SU-DHL-6 (cell line): ENCODE measurements around the gene POTEB3.
"Not testable (repeated sequence)": the region's sequence is repeated elsewhere in the genome, so short reads cannot be mapped to it uniquely, and the experiment has no call there.

Source experiments
- H2AFZ ChIP-seq: fragments of 200-600 bp; sonication (generic); 2 replicates; pipeline ENCODE4 v1.6.1; 2014; ENCODE audit warnings: low read depth, mild to moderate bottlenecking, moderate library complexity, mixed read lengths, antibody characterized with exemption, low read length; ENCODE audit not compliant: severe bottlenecking
- H3F3A ChIP-seq: fragments of 200-600 bp; shearing (Covaris generic); 2 replicates; pipeline ENCODE4 v1.6.0; 2016; ENCODE audit warnings: antibody characterized with exemption, mild to moderate bottlenecking; ENCODE audit not compliant: insufficient read depth
- H3K27ac ChIP-seq: fragments of 200-600 bp; sonication (generic); 2 replicates; pipeline ENCODE4 v1.5.1; 2016; ENCODE audit warnings: low read depth, mild to moderate bottlenecking, low read length, moderate library complexity, mixed read lengths
- H3K27me3 ChIP-seq: fragments of 200-600 bp; sonication (generic), shearing (Covaris generic); 2 replicates; pipeline ENCODE4 v1.6.0; 2014; ENCODE audit warnings: mild to moderate bottlenecking, low read length
- H3K36me3 ChIP-seq: fragments of 200-600 bp; sonication (generic); 2 replicates; pipeline ENCODE4 v1.6.1; 2014; ENCODE audit warnings: mild to moderate bottlenecking, low read length, mixed read lengths
- H3K4me2 ChIP-seq: fragments of 300-600, 200-600 bp; shearing (Covaris generic), sonication (generic); 2 replicates; pipeline ENCODE4 v1.6.0; 2014; ENCODE audit warnings: low read length, low read depth, mild to moderate bottlenecking; ENCODE audit not compliant: poor library complexity, severe bottlenecking
- H3K4me3 ChIP-seq: fragments of 200-600 bp; sonication (generic); 2 replicates; pipeline ENCODE4 v1.5.1; 2014; ENCODE audit warnings: antibody characterized with exemption, low read length, mild to moderate bottlenecking, mixed read lengths; ENCODE audit not compliant: insufficient read depth, poor library complexity, severe bottlenecking
- H3K79me2 ChIP-seq: fragments of 200-600 bp; sonication (generic); 2 replicates; pipeline ENCODE4 v1.6.1; 2014; ENCODE audit warnings: mild to moderate bottlenecking, low read length, moderate library complexity; ENCODE audit not compliant: insufficient read depth
- H3K9ac ChIP-seq: fragments of 200-600 bp; sonication (generic); 2 replicates; pipeline ENCODE4 v1.7.0; 2014; ENCODE audit warnings: mild to moderate bottlenecking, low read length
- H3K9me2 ChIP-seq: fragments of 200-600 bp; sonication (generic); replicated peaks from 2 replicates; pipeline ENCODE4 v1.6.1; 2014; ENCODE audit warnings: low read length; ENCODE audit not compliant: insufficient read depth
- H3K9me3 ChIP-seq: fragments of 200-600 bp; sonication (generic); 2 replicates; pipeline ENCODE4 v1.6.1; 2014; ENCODE audit warnings: low read length, mixed read lengths; ENCODE audit not compliant: insufficient read depth
- H4K20me1 ChIP-seq: fragments of 200-600 bp; sonication (generic); 2 replicates; pipeline ENCODE4 v1.6.1; 2014; ENCODE audit warnings: low read depth, mild to moderate bottlenecking, antibody characterized with exemption, low read length, moderate library complexity, mixed read lengths

Gene POTEB3

DNA sequence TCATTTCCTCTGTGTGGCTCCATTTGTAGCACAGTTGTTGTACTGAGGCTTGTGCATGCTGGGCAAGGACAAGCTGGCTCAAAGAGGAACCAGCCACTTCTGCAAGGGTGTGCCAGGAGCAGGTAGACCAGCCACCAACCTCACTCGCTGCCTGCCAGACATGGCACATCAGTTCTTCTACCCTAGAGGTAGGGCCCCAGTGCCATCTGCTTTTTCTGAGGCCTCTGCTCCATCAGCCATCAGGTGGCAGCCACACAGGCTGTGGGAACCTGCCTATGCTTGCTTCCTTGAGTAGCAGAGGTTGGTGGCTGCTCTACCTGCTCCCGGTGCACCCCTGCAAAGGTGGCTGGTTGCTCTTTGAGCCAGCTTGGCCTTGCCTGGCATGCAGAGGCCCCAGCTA, 42.6 kb downstream of the POTEB3 start:
- not testable (repeated sequence) for H3K4me2 ChIP-seq, H3F3A ChIP-seq, H4K20me1 ChIP-seq, H3K27me3 ChIP-seq, H3K4me3 ChIP-seq, H3K9ac ChIP-seq, H3K27ac ChIP-seq, H3K79me2 ChIP-seq, H3K36me3 ChIP-seq, H2AFZ ChIP-seq, H3K9me2 ChIP-seq, H3K9me3 ChIP-seq

DNA sequence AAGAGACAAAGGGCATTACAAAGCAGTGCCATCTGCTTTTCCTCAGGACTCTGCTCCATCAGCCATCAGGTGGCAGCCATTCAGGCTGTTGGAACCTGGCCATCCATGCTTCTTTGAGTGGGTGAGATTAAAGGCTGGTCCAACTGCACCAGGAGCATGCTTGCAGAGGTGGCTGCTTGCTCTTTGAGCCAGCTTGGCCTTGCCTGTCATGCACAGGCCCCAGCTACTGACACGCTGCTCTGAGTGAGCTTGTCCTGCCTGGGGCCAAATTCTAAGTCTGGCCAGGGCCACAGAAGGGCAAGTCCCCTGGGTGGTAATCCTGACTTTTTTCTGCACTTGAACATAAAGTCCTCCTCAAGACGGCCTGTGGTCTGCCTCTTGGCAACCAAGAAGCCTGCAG, 43.1 kb downstream of the POTEB3 start:
- not testable (repeated sequence) for H3K4me2 ChIP-seq, H3K36me3 ChIP-seq, H3K9me3 ChIP-seq, H3K79me2 ChIP-seq, H3K9ac ChIP-seq, H3K27me3 ChIP-seq, H4K20me1 ChIP-seq, H3F3A ChIP-seq, H2AFZ ChIP-seq, H3K27ac ChIP-seq, H3K9me2 ChIP-seq, H3K4me3 ChIP-seq

DNA sequence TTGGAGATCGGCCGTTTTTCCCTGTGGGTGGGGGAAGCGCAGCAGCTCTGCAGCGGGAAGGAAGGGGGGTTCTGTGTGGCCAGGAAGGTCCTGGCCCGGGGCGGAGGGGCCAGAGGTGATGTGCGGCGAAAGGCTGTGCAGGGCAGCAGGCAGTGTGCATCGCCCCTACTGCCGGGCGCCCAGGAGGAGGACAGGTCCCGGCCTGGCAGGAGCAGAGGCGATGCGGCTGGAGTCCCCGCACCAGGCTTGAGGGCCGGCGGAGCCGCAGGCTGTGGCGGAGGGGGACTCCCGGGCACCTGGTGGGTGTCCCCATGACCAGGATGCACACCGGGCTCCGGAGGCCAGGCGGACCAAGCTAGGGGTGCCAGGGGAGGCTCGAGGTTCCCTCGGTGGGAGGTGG, 54.3 kb downstream of the POTEB3 start:
- H3K9me2 ChIP-seq, H4K20me1 ChIP-seq, H3K27me3 ChIP-seq, H2AFZ ChIP-seq, H3K27ac ChIP-seq, H3K9ac ChIP-seq, H3K79me2 ChIP-seq, H3K36me3 ChIP-seq, H3F3A ChIP-seq, H3K9me3 ChIP-seq, H3K4me3 ChIP-seq, H3K4me2 ChIP-seq: not testable (repeated sequence)

DNA sequence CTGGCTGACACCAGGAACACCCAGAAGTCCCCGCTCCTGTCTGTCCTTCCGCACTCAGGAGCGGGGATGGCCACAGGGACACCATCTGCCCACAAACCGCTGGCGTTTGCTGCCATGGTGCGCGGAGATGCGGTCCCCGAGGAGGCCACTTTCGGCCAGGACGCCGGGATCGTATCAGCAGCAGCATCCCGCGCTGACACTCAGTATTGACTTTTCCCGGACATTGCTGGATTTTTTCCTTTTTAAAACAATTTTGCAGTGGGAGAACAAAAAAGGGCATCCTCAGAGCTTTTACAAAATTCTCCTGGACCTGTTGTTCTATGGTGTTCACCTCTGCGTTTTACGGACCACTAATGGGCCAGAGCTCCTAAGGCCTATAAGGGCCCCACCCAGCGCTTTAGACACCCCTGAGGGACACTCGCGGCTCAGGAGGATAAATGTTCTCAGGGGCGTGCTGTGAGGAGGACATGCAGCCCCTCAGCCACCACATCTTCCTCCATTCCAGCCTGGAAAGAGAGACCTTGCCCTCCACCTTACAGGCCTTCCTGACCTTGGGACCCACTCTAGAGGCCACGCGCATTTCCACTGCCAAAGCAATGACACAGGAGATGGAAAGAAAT, 56.3 kb downstream of the POTEB3 start:
- H3K9me3 ChIP-seq, H3K27ac ChIP-seq, H3K79me2 ChIP-seq, H3F3A ChIP-seq, H3K4me3 ChIP-seq, H3K9me2 ChIP-seq, H4K20me1 ChIP-seq, H2AFZ ChIP-seq, H3K4me2 ChIP-seq, H3K9ac ChIP-seq, H3K36me3 ChIP-seq, H3K27me3 ChIP-seq: not testable (repeated sequence)

DNA sequence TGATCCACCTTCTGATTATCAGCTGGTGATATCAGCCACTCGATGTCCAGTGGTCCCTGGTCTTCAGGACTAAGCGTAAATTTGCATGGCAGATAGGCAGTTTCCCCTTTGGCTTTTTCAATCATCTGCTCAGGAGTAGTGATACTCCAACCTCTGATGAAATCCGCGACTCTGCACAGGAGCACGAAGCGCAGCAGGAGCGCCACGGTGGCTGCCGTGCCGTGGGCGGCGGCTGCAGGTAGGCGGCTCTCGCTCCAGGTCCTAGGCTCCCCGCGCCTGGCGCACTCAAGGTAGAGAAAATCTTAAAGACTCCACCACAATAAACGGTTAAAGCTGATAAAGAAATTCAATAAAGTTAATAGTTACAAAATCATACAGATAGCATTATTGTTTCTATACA, 66.6 kb downstream of the POTEB3 start:
- H4K20me1 ChIP-seq, H3K36me3 ChIP-seq, H3K9me2 ChIP-seq, H2AFZ ChIP-seq, H3K9ac ChIP-seq, H3K9me3 ChIP-seq, H3K27ac ChIP-seq, H3K4me3 ChIP-seq, H3K79me2 ChIP-seq, H3K27me3 ChIP-seq, H3K4me2 ChIP-seq, H3F3A ChIP-seq: not testable (repeated sequence)

DNA sequence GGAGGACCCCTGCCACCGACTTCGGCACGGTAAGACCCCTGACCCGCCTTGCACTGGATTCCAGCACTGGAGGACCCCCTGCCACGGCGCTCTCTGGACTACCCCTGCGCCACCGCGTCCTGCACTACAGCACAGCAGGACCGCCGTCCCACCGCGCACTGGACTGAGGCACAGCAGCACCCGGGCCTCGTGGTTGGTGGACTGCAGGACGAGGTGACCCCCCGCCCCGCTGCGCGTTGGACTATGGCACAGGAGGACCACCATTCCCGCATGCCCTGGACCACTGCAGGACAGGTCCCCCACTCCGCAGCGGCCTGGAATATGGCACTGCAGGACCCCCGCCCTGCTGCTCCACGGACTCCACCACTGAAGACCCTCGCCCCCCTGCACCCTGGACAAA, 71.1 kb downstream of the POTEB3 start:
- not testable (repeated sequence) for H4K20me1 ChIP-seq, H3F3A ChIP-seq, H3K9me3 ChIP-seq, H3K79me2 ChIP-seq, H3K9me2 ChIP-seq, H3K9ac ChIP-seq, H2AFZ ChIP-seq, H3K4me3 ChIP-seq, H3K36me3 ChIP-seq, H3K27ac ChIP-seq, H3K27me3 ChIP-seq, H3K4me2 ChIP-seq

DNA sequence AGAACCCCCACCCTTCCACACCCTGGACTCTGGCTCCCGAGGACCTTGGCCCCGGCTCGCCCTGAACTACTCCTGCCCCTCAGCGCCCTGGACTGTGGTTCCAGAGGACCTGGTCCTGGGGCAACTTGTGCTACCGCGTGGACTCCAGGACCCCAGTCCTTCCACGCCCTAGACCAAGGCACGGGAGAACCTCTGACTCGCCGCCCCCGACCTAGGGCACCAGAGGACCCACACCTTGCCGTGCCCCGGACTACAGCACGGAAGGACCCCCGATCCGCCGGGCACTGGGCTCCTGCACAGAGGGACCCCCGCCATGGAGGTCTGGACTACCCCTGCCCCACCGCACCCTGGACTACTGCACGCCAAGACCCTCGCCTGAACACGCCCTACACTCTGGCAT, 71.7 kb downstream of the POTEB3 start:
- H3K9me3 ChIP-seq, H3K27me3 ChIP-seq, H3K79me2 ChIP-seq, H3K4me2 ChIP-seq, H3F3A ChIP-seq, H3K36me3 ChIP-seq, H3K27ac ChIP-seq, H3K4me3 ChIP-seq, H4K20me1 ChIP-seq, H3K9ac ChIP-seq, H2AFZ ChIP-seq, H3K9me2 ChIP-seq: not testable (repeated sequence)
